Stimulated activated CD8-positive, alpha-beta memory T cell treated with anti-CD3 and anti-CD28 coated beads, Interleukin-15, amount 100 ng/mL, for 48 hours (primary cell): Measurements from ENCODE around the gene LYSMD3.
"Not testable (repeated sequence)": the region's sequence is repeated elsewhere in the genome, so short reads cannot be mapped to it uniquely, and the experiment has no call there.

Source experiments
- DNase-seq, 2 donors: peaks; one replicate each; pipeline ENCODE4 v3.0.0-alpha.2; 2020; ENCODE audit warnings: low read depth in 2 of 2

Gene LYSMD3

DNA sequence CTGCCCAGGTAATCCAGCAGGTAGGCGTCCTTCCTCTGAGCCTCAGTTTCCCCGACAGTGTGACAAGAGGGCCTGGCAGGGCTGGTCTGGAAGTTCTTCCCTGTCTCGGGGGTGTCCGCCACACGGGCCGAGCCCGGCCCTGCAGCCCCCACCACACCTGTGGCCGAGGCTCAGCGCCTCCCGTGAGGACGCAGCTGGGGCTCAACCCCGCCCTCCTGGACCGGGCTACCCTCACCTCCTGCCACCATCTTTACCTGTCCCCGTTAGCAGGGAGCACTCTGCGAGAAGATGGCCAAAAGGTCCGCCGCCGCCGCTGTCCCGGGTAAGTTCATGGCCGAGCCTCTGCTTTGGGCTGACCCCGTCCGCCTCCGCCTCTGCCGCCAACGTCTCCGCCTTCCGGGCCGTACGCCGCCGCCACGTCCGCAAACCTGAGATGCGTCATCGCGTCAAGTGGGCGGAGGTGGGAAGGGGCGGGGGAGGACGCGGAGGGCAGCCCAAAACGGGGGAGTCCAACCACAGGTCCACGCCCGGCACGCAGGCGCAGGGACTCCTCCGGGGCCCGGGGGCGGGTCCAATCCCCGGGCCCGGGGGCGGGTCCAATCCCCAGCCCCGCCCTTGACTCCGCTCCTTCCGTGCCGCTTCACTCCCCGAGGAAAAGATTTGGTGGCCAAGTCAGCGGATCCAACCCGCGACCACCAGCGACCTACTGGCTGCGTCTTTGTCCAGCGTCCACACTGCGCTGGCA is at the start of gene LYSMD3:
Gene LYSMD3 (minus strand): TSS at position 391 of the 745 bp plus-strand sequence. CDS start 4,295 bp downstream, outside the sequence.
- DNase-seq = peak; percentile 93 to 95

DNA sequence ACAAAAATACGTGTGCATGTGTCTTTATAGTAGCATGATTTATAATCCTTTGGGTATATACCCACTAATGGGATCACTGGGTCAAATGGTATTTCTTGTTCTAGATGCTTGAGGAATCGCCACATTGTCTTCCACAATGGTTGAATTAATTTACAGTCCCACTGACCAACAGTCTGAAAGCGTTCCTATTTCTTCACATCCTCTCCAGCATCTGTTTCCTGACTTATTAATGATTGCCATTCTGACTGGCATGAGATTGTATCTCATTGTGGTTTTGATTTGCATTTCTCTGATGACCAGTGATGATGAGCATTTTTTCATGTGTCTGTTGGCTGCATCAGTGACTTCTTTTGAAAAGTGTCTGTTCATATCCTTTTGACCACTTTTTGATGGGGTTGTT is 47.2 kb upstream of the LYSMD3 start:
- not testable (repeated sequence) for DNase-seq

DNA sequence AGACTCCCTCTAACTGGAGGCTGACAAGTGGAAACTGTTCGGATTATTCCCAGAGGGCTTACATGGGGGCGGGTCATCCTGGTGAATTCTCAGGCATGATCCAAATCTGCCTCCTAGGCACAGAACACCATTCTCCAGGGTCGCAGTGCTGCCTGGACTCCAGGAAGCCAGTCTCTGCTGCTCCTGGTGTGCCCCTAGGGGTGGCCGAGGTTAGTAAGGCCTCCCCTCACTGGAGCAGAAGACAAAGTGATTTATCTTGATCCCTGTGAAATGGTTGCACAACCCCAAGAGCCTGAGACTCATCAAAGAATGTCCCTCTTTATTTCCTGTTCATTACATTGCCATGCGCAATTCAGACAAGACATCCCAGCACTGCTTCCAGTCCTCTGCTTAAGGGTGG is 46.3 kb upstream of the LYSMD3 start:
- DNase-seq = no peak

DNA sequence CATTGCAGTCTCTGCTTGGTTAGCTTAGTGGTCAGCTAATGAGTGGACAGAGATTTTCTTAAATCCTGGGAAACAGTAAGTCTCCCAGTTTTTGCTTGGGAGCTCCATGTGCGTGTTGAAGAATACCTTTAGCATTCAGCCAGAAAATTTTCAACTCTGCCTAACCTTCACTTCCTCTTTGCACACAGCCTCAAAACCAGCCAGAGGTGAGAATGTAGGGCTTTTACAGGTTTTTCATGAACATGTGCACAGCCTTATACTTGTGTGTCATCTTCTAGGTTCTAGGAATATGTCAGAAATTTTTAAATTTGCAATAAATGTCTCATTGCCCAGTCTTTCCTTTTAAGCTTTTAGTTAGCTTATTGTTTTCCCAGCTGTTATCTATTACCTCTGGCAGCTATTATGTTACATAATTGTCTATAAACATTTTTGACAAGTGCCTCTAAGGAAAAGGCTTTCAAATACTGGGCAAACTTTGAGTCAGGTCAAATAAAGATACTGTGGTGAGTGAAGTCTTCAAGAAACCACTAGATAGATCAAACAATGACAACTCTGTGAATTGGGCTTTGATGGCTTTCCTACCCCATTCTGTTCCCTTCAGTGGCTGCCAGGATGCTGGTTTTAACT is 41.9 kb upstream of the LYSMD3 start:
- no peak for DNase-seq

DNA sequence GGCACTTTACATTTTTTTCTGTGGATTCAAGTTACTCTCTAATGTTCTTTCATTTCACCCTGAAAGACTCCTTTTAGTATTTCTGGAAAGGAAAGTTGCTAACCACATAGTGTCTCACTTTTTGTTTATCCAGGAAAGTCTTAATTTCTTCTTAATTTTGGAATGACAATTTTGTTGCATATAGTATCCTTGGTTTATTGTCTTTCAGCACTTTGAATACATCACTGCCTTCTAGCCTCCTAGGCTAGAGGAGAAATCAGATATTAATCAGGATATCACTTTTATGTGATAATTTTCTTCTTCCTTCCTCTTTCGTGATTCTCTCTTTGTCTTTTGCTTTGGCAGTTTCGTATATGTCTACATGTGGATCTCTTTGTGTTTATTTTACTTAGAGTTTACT is 40.6 kb upstream of the LYSMD3 start:
- DNase-seq = no peak

DNA sequence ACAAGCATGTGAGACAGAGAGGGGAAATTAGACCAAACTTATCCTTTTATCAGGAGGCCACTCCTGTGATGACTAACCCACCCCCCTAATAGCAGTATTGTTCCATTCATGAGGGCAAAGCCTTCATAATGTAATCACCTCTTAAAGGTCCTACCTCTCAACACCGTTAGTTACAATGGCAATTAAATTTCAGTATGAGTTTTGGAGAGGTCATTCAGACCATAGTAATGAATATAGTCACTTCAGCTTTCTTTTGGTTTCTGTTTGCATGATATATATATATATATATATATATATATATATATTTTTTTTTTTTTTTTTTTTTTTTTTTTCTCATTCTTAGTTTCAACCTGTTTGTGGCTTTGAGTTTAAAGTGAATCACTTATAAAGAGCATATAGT is 39.7 kb upstream of the LYSMD3 start:
- no peak for DNase-seq

DNA sequence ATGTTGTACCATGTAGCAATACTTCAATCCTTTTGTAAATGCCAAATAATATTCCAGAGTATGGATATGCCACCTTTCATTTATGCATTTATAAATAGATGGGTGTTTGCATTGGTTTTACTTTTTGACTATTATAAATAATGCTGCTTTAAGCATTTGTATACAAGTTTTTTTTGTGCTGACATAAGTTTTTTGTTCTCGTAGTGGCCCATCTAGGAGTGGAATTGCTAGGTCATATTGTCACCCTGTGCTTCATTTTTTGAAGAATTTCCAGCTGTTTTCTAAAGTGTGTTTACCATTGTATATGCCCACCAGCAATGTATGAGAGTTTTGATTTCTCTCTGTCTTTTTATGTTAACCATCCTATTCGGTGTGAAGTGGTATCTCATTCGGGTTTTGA is 36.1 kb upstream of the LYSMD3 start:
- DNase-seq = no peak

DNA sequence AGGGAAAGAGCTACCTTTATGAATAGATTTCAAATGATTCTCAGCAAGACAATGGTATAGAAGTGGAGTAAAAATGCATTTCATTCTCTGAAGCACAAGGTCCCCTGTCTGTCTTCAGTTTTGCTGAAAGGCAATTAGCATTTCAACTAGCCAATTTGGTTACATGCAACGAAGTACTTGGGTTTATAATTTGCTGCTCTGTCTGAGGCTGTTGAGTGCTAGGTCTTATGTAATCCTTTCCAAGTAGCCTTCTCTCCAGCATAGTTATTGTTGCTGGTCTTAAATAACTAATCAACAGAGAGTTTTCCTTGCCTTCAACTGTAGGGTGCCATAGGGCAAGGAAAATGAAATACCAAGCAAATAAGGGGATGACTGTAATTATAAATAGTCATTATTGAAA is 33.7 kb upstream of the LYSMD3 start:
- DNase-seq = no peak

DNA sequence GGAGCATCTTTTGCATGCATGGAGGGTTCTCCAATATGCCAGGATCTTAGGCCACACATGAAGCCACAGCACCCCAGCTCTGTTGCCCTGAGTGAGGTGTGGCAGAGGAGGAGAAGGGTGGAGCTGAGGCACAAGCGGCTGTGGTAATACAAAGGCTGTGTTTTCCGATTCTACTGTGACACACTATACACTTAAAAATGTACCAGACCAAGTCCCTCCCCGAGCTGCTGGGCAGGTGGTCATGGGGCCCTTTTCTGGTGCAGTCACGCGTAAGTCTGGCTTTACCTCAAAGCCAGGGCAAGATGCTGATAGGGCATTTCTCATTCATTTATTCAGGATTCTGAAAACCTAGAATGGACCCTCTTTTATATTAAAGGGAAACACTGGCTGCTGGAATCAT is 33.0 kb upstream of the LYSMD3 start:
- DNase-seq = no peak

DNA sequence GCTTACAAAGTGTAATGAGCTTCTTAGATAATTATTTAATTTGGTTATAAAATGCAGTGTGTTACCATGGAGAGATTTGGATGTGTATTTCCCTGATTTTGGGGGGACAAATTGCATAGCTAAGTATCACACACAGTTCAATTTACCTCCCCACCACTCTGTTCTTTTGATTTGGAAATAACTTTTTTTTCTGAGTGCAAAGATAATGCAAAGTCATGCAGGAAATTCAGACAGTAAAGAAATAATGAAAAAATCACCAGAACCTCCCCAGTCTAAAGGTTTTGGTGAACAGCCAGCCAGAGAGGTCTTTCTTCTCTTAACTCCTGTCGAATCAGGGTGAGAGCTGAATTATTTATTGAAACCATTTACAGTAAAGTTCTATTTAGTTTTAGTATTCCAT is 32.4 kb upstream of the LYSMD3 start:
- no peak for DNase-seq

DNA sequence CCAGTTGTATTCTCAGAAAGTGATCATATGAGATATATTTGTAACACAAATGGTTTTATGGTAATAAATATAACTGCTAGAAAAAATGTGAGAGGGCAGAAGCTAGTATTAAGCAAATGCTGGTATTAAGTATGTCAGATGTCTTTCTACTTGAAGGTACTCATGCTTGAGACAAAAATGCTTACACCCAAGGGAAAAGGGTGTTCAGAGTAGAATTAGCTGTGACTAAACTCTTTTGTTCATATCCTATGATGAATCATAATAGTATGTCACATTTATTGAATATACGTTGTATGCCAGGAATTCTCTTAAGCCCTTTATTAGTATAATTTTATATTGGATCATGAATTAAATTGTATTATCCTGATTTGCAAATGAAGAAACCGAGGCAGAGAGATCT is 31.4 kb upstream of the LYSMD3 start:
- no peak for DNase-seq

DNA sequence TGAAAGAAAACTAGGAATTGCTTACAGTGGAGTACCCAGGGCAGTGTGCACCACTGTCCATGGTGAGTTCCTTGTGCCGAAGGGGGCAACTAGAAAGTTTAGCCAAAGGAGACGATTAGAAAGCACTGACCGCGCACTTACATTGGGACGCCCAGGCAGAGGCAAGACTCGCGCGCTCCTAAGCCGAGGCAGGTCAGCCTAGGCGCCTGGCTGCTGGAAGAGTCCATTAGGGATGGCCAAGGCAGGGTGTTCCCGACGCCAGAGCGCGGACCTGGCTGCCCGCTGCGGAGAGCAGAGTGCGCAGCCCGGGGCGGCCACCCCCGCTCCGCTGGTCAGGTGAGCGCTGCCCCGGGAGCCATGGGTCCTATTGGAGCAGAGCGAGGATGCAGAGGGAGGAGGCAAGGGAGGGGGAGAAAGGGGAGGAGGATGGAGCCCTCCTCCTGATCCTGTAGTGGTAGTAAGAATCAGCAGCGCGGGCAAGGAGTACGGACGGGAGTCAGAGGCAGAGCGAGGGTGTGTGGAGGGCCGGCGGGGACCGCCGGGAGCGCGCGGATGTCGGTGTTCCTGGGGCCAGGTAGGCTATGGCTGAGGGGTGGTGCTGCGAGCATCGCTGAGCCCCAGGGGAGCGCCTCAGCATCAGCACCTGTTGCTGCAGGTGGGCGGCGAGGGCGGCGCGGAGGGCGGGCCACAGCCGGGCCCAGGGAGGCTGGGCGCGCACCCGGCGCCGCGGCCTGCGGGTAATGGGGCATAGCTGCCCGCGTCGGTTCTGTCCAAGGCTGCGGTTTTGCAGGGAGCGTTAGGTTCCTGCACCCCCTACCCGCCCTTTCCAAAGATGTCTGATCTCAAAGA is 29.2 kb upstream of the LYSMD3 start, which contains the start of gene ADGRV1:
Gene ADGRV1 (plus strand): TSS at position 454 of the 849 bp plus-strand sequence. CDS start 99 bp downstream, at position 553.
- no peak for DNase-seq

DNA sequence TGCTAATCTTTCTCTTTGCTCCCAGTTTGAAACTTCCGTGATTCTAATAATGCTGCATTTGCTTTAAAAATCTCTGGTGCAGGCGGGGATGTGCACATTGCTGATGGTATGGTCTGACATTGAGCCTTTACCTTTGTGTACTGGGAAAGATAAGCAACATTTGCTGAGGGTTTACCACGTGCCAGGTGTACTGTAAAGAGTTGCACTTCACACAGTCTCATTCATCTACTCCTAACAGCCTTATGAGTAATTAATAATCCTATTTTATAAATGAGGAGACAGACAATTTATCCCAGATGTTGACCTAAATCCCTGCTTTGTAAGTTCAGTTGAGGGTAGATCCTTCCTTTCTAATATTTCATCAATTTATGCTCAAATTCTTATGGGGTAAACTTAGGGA is 28.5 kb upstream of the LYSMD3 start:
- DNase-seq = no peak

DNA sequence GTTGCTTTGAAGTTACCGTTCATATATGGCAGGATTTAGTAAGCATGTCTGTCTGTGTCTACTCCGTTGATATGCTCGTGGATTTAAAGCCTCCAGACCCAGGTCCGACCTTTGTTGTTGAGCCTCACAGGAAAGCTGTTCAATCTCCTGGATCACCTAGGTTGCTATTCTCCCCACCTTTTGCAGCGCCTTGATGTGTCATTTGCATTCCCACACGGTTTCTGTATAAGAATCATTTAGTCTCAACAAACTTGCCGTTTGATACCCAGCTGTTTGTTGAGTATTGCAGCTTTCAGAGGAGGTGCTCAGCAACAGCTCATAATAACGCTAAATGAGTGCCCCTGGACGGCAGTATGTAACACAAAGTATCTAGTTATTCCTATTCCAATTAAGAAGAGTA is 28.0 kb upstream of the LYSMD3 start:
- DNase-seq = no peak

DNA sequence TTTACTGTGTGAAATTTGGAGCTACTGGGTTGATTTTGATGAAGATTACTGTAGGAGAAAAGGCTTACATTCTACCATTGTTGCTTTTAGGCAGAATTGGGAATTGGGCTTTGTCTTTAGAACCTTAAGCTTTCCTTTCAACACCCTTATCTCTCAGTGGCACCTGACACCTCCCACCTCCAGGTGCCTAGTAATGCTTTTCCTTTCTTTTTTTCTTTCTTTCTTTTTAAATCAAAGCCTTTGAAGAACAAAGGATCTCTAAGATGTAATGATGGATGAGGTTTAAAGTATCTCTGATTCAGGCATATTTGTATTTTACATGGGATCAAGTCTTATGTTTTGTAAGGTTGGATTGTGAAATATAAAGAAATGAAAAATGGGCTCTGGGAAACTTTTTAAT is 26.3 kb upstream of the LYSMD3 start:
- no peak for DNase-seq

DNA sequence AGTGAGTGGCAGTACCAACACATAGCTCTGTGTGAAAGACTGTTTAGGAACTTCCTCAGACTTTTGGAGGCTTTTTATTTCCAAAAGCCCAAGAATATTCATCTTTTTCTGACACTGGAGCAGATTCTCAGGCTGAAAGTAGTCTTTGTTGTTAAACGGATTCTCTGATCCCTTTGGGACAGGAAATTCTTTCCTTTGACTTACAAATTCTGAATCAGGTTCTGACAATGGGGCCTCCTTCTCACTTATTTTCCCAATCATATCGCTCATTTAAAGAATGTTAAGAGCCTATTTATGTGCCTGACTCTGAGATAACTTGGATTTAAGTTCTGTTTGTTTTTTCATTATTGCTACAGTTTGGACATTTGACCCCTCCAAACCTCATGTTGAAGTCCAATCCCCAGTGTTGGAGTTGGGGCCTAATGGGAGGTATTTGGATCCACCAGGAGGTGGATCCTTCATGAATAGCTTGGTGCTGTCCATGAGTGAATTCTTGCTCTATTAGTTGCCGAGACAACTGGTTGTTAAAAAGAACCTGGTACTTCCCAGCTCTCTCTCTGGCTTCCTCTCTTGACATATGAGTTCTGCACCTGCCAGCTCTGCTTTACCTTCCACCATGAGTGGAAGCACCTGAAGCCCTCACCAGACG is 25.1 kb upstream of the LYSMD3 start:
- DNase-seq = no peak

DNA sequence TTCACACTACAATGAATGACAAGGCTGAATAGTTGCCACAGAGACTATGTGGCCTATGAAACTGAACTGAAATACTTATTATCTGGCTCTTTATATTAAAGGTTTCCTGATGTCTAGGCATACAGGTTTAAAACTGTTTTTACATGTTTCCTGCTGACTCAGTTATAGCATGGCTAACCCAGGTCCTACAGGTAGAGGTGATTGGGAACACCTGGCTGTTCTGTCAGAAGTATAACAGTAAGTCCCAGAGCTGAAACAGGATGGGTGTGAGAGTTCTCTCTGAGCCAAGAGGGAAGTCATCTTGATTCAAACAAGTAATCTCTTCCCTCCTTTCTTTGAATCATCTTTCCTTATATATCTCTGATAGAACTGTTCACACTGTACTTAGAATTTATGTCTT is 24.3 kb upstream of the LYSMD3 start:
- DNase-seq = no peak

DNA sequence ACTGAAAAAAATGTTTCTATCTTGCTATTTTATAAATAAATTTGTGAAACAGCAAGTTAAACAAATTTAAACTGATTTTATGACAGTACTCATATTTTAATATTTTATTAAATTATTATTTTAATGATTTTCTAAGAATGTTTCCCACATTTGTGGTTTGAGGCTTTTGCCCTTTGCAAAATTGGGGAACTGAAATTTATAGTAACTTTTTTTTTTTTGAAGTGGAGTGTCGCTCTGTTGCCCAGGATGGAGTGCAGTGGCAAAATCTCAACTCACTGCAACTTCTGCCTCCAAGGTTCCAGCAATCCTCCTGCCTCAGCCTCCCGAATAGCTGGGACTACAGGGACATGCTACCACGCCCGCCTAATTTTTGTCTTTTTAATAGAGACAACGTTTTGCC is 22.0 kb upstream of the LYSMD3 start:
- DNase-seq = no peak

DNA sequence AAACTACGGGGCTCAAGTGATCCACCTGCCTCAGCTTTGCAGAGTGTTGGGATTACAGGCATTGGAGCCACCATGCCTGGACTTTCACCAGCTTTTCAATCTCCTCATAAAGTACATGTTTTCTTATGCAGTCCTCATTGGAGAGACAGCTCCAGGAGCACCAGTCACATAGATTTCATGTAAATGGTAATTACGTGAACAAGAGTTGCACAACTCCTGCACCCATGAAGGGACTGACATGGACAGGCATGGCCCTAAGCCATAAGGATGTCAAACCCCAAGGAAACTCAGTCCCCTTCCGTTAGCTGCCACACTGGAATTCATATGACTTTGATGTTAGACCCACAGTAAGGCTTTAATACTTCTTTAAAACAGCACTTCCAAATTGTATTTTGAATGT is 21.6 kb upstream of the LYSMD3 start:
- DNase-seq = no peak

DNA sequence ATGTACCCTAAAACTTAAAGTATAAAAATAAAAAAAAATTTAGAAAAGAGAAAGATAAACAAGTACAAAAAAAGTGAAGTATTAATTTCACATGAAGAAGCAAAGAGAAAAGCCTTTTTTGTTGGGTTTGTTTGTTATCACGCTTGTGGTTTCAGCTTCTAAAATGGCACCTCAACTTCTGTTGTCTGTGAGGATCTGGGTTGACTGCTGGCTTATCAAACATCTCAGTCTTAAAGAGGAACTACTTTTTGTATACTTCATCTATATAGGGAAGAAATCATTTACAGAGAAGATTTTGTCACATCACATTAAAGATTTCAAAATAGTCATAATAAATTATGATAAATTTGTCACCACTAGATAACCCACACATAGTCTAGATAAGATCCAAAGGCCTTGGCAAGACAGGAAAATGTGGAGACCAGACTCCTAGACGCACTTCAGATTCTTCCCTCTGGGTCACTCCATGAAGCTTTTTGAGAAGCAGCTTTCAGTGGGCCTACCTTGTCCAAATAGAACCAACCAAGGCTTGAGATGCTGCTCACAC is 20.4 kb upstream of the LYSMD3 start:
- DNase-seq = no peak

DNA sequence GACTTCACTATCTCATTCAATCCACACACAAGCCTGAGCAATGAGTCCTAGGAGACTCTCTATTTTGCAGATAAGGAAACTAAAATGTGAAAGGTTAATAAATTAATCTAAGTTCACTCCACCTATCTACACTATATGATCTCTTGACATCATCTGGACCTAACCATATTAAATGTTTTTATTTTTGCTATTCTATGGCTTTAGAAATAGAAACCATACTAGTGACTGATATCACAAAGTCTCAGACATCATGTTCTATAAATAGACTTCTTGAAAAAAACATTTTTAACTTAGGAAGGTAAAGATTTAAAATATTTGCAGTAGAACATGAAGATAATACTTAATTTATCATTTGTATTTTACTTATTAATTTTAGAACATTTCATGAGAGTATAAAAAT is 19.8 kb upstream of the LYSMD3 start:
- DNase-seq = no peak

DNA sequence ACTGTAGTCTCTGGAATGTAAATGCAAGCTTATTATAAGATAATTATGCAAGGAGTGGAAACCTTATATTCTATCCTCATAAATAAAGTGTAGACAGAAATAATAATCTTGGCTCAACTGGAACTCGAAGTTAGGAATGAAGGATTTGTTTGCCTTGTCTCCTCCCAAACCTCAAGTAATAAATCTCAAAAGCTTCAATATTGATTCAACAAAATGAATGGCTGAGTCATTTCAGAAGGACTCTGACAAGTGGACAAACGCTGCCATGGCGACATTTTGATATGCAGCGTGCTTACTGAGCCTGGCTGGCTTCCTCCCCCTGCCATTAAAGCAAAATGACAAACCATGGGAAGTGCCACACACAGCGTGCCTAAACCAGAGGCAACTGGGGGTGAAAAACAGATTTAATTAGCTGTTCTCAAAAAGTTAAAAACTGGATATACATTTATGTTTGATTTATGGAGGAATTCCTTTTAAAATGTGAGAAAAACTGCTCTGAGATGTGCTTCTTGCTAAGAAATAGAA is 18.7 kb upstream of the LYSMD3 start:
- no peak for DNase-seq
